SK-N-SH (cell line): ENCODE measurements around the gene TCF23. TPM values are rescaled to one million over a fixed set of nuclear protein-coding genes. Genes with fewer than 3 reads are reported as not detected.
A peak's percentile ranks its signal among the peaks of the same experiment; 100 is the strongest.

Experiments
- CTCF ChIA-PET: fragments of 300-600, 350-600 bp; formaldehyde crosslinking; extraction: SDS; loops from one replicate; lab custom pipeline; 2021; lab: Yijun Ruan, JAX
- POLR2A ChIA-PET: fragments of 350-600 bp; sonication (Branson Sonifier 250); formaldehyde crosslinking; extraction: SDS; loops from one replicate; lab custom pipeline; 2020; ENCODE audit warnings: antibody characterized with exemption, inconsistent platforms; lab: Yijun Ruan, JAX
- DNase-seq: peaks from one replicate; pipeline ENCODE4 v3.0.0; 2012
- H2AFZ ChIP-seq: fragments of 200-600 bp; sonication (generic); 2 replicates; pipeline ENCODE4 v1.8.1; 2016; ENCODE audit warnings: antibody characterized with exemption, mild to moderate bottlenecking, low read depth
- H3F3A ChIP-seq: fragments of 200-600 bp; sonication (generic); replicated peaks from 2 replicates; pipeline ENCODE3; 2016; ENCODE audit warnings: antibody characterized with exemption, mild to moderate bottlenecking; ENCODE audit not compliant: insufficient read depth
- H3K27ac ChIP-seq, 2 experiments: fragments of 200-500 bp in 1 of 2; fragments of 200-600 bp in 1 of 2; sonication (Bioruptor generic) in 1 of 2; sonication (generic), shearing (Covaris generic) in 1 of 2; 2 replicates each; pipeline versions ENCODE4 v1.5.1 to v1.6.1; 2014 to 2016; ENCODE audit warnings: low read depth in 2 of 2, inconsistent platforms in 1 of 2, low read length in 1 of 2, mild to moderate bottlenecking in 1 of 2, mixed read lengths in 1 of 2
- H3K27me3 ChIP-seq: fragments of 200-600 bp; sonication (generic), shearing (Covaris generic); 2 replicates; pipeline ENCODE4 v1.6.1; 2016; ENCODE audit warnings: mixed run types; ENCODE audit not compliant: insufficient read depth
- H3K36me3 ChIP-seq, 2 experiments: fragments of 200-500 bp in 1 of 2; fragments of 200-600 bp in 1 of 2; sonication (Bioruptor generic) in 1 of 2; sonication (generic) in 1 of 2; replicated peaks in 1 of 2; 2 replicates each; pipeline versions ENCODE3 to v1.5.1; 2014 to 2016; ENCODE audit warnings: low read length in 1 of 2, mild to moderate bottlenecking in 1 of 2; ENCODE audit not compliant: insufficient read depth in 2 of 2, control insufficient read depth in 1 of 2
- H3K4me1 ChIP-seq, 2 experiments: fragments of 200-500 bp in 1 of 2; fragments of 200-600 bp in 1 of 2; sonication (Bioruptor generic) in 1 of 2; sonication (generic), shearing (Covaris generic) in 1 of 2; 2 replicates each; pipeline versions ENCODE4 v1.5.1 to v1.6.1; 2014 to 2016; ENCODE audit warnings: low read depth in 1 of 2, low read length in 1 of 2, mixed run types in 1 of 2; ENCODE audit not compliant: insufficient read depth in 2 of 2, control insufficient read depth in 1 of 2
- H3K4me2 ChIP-seq: fragments of 200-600 bp; sonication (generic), shearing (Covaris generic); 2 replicates; pipeline ENCODE4 v1.6.1; 2017; ENCODE audit warnings: mixed run types
- H3K4me3 ChIP-seq, 2 experiments: fragments of 200-500 bp in 1 of 2; fragments of 200-600 bp in 1 of 2; sonication (Bioruptor generic) in 1 of 2; sonication (generic), shearing (Covaris generic) in 1 of 2; 2 replicates each; pipeline versions ENCODE4 v1.5.1 to v1.8.1; 2014 to 2016; ENCODE audit warnings: low read depth in 2 of 2, inconsistent platforms in 1 of 2, low read length in 1 of 2, mild to moderate bottlenecking in 1 of 2, mixed read lengths in 1 of 2, moderate library complexity in 1 of 2
- H3K79me2 ChIP-seq: fragments of 200-600 bp; sonication (generic); 2 replicates; pipeline ENCODE4 v1.8.1; 2017; ENCODE audit warnings: mild to moderate bottlenecking; ENCODE audit not compliant: insufficient read depth
- H3K9ac ChIP-seq: fragments of 200-600 bp; sonication (generic); 2 replicates; pipeline ENCODE4 v1.6.1; 2017; ENCODE audit warnings: mixed run types
- H3K9me2 ChIP-seq: fragments of 200-600 bp; sonication (generic); 2 replicates; pipeline ENCODE4 v1.6.1; 2017; ENCODE audit warnings: mixed run types
- H3K9me3 ChIP-seq: fragments of 200-600 bp; sonication (generic); 2 replicates; pipeline ENCODE4 v1.6.1; 2017; ENCODE audit warnings: mixed run types, mild to moderate bottlenecking, moderate library complexity
- H4K20me1 ChIP-seq: fragments of 200-600 bp; sonication (generic); 2 replicates; pipeline ENCODE4 v1.6.1; 2017; ENCODE audit warnings: mild to moderate bottlenecking, mixed run types; ENCODE audit not compliant: insufficient read depth
- CHD2 ChIP-seq: fragments of 150-350 bp; IDR thresholded peaks from 2 replicates; pipeline ENCODE4 v1.6.1; 2018; ENCODE audit warnings: low read length; ENCODE audit not compliant: partially characterized antibody
- EP300 ChIP-seq, 2 experiments: IDR thresholded peaks; 2 replicates each; pipeline versions ENCODE4 v1.4.0 to v1.6.1; 2012; ENCODE audit warnings: borderline replicate concordance in 1 of 2, low read depth in 1 of 2, low read length in 1 of 2
- FOXM1 ChIP-seq: IDR thresholded peaks from 2 replicates; pipeline ENCODE4 v1.4.0; 2012; ENCODE audit warnings: low read depth, mild to moderate bottlenecking
- GABPA ChIP-seq: IDR thresholded peaks from 2 replicates; pipeline ENCODE4 v1.4.0; 2012; ENCODE audit warnings: low read depth, mild to moderate bottlenecking
- GATA2 ChIP-seq: sonication (generic); formaldehyde crosslinking; IDR thresholded peaks from 2 replicates; pipeline ENCODE4 v1.5.0; 2020; ENCODE audit warnings: mild to moderate bottlenecking, missing genetic modification reagents
- PBX3 ChIP-seq: IDR thresholded peaks from 2 replicates; pipeline ENCODE4; 2012
- RCOR1 ChIP-seq: fragments of 150-350 bp; IDR thresholded peaks from 2 replicates; pipeline ENCODE4 v1.6.1; 2017; ENCODE audit warnings: antibody characterized with exemption, low read length
- SMC3 ChIP-seq: IDR thresholded peaks from 2 replicates; pipeline ENCODE4 v1.6.1; 2012; ENCODE audit warnings: low read depth, low read length, improper control_type of control experiment
- TAF1 ChIP-seq: IDR thresholded peaks from 2 replicates; pipeline ENCODE4 v1.6.1; 2012; ENCODE audit warnings: low read depth, mild to moderate bottlenecking, low read length, moderate library complexity, borderline replicate concordance
- TEAD4 ChIP-seq: IDR thresholded peaks from 2 replicates; pipeline ENCODE4 v1.4.0; 2012; ENCODE audit warnings: mild to moderate bottlenecking, borderline replicate concordance; ENCODE audit not compliant: insufficient read depth
- WGBS: methylation state at CpG from one replicate; pipeline ENCODE4 v1.1.6; 2017; ENCODE audit warnings: low lambda C conversion rate; 5-methylcytosine and 5-hydroxymethylcytosine counted together
- polyA plus RNA-seq, 3 experiments: library from polyadenylated mRNA; depleted of rRNA; stranded (reverse); fragments of >200 nt; gene quantifications; 2 replicates each; pipeline ENCODE4 v1.2.3, GENCODE V29; 2012
- TF ChIP-seq, protein P1 (sequence below): fragments of 150-350 bp; IDR thresholded peaks from 2 replicates; pipeline ENCODE4 v1.6.1; 2017; ENCODE audit warnings: antibody characterized with exemption, low read length, low read depth, borderline replicate concordance
- TF ChIP-seq, protein P2 (sequence below): IDR thresholded peaks from 2 replicates; pipeline ENCODE4 v1.4.0; 2012; ENCODE audit warnings: low read depth, borderline replicate concordance

Gene TCF23
- polyA plus RNA-seq, 1 of the 3 experiments (the other 2 are of a cell fraction), result not detected

DNA sequence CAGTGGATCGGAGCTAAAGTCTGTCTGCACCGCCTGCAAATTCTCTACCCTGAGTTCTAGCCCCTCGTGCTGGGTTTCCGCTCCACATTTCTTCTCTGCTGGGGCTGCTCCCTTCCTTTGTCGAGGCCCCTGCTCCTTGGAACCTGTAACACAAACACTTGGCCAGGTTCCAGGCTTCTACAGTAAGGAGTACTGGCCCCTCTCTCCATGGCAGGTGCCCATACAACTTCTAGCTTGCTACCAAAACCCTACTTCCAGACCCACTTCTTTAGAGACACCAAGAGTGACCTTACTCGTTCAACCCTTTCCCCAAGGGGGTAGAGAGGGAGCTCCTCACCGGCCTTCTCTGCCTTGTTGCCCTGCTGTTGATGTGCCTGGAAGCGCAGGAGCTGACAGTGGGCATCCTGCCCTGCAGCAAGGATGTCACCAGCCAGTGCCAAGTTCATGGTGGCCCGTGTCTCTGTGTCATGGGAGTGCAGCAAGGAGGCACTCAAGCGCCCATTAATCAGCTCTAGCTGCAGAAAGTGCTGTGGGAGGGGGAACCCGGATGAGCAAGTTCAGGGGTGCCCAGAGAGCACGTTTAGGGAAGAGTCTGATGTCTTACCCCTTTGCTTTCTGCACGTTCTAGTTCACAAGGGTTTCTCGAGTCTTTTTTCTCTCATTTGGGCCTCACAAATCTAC, 15.5 kb upstream of the TCF23 start:
- no peaks in the 10 kb centered on the region for H3K9me3 ChIP-seq
- H3K79me2 ChIP-seq, result peaks cover 21% of the 10 kb centered on the region
- peaks cover 7 to 14% of the 10 kb centered on the region in 2 experiments; a peak in 3 of 4 replicates for H3K4me1 ChIP-seq
- H3F3A ChIP-seq, result no peaks in the 10 kb centered on the region
- CTCF ChIA-PET, result interaction anchor here (0.8 to 6.3 kb wide), 23 partner anchors 9 to 174 kb away, joined by 3 to 43 read pairs (median 4); partner anchors contain the start of genes ABHD1, CGREF1, EMILIN1 and TCF23
- 49% methylated on average over 14 of the region's 14 CpGs for WGBS
- H2AFZ ChIP-seq, result no peak overlapping the region
- H3K36me3 ChIP-seq, result peaks cover 9 to 32% of the 10 kb centered on the region in 2 experiments
- peak overlapping the region; percentile 91 for H3K4me2 ChIP-seq
- peak overlapping the region; percentile 83 for H3K9ac ChIP-seq
- peak; percentile 55 for DNase-seq
- POLR2A ChIA-PET, result interaction anchor here (0.8 to 2.6 kb wide), 6 partner anchors 10 to 58 kb away, joined by 3 to 18 read pairs (median 4); partner anchors contain the start of genes ABHD1, CGREF1 and KHK
- H3K27me3 ChIP-seq, result no peaks in the 10 kb centered on the region
- peak overlapping the region; percentile 94 to 97 for H3K4me3 ChIP-seq
- peaks cover 9% of the 10 kb centered on the region; the same call in 1 of the 2 replicates for H4K20me1 ChIP-seq
- TF ChIP-seq TAF1 (no peak), EP300 (IDR thresholded peaks at IDR 0.05; ENCODE audit: borderline replicate concordance in 1 of 2, low read depth in 1 of 2, low read length in 1 of 2) (no peak), RCOR1 (no peak), FOXM1 (no peak), CHD2 (no peak), TEAD4 (no peak), SMC3 (no peak), PBX3 (no peak), GABPA (no peak), GATA2 (CRISPR knock-in tag) (no peak)
- TF ChIP-seq, protein P1, sequence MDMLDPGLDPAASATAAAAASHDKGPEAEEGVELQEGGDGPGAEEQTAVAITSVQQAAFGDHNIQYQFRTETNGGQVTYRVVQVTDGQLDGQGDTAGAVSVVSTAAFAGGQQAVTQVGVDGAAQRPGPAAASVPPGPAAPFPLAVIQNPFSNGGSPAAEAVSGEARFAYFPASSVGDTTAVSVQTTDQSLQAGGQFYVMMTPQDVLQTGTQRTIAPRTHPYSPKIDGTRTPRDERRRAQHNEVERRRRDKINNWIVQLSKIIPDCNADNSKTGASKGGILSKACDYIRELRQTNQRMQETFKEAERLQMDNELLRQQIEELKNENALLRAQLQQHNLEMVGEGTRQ, result no peak
- TF ChIP-seq, protein P2, sequence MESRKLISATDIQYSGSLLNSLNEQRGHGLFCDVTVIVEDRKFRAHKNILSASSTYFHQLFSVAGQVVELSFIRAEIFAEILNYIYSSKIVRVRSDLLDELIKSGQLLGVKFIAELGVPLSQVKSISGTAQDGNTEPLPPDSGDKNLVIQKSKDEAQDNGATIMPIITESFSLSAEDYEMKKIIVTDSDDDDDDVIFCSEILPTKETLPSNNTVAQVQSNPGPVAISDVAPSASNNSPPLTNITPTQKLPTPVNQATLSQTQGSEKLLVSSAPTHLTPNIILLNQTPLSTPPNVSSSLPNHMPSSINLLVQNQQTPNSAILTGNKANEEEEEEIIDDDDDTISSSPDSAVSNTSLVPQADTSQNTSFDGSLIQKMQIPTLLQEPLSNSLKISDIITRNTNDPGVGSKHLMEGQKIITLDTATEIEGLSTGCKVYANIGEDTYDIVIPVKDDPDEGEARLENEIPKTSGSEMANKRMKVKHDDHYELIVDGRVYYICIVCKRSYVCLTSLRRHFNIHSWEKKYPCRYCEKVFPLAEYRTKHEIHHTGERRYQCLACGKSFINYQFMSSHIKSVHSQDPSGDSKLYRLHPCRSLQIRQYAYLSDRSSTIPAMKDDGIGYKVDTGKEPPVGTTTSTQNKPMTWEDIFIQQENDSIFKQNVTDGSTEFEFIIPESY, result no peak
- TF ChIP-seq, all 33 proteins: peak for 0
- no peaks in the 10 kb centered on the region for H3K9me2 ChIP-seq
- H3K27ac ChIP-seq, result no peak overlapping the region; a peak in 1 of 4 replicates
